ENCODE data around the gene C2orf81. TPM values are rescaled to one million over a fixed set of nuclear protein-coding genes. Genes with fewer than 3 reads are reported as not detected.

The C2orf81 gene
- total RNA-seq, 1 experiment from 2014 or later = 2.9 TPM

DNA sequence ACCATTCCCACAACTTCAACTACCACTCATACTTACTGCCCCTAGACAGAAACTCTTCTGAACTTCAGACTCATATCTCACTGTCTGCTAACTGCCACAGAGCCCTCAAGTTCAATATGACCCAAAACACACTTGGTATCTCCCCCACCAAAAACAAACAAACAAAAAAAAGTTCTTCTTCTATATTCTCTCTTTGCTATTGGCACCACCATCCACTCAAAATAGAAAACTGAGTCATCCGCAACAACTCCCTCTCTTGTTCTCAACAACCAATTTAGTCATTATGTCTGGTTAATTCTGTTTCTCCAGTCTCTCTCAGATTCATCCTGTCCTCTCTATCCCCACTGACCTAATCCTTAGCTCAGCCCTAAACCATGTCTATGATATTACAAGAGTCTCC, 34.1 kb downstream of the C2orf81 start:
- POLR2A ChIA-PET = no interaction called here
- ATAC-seq = no peak

DNA sequence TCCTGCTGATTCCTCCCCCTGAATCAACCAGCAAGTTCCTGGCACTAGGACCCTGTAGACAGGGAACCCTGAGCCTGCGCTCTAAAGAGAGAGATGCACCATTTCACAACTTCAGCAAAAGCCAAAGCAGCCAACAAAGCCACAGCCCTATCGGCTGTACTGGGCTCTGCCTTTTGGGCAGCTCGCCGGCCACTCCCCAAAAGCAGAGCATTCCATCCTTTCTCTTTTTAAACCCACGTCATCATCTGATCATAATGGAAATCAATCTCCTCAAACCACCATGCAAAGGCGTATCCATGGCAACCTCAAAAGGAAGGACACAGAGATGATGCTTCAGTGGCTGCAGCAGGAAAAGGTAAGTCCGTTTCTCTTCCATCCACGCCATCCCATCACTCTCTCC, 36.0 kb downstream of the C2orf81 start:
- no peak for TF ChIP-seq SMAD4 (CRISPR knock-in tag; IDR thresholded peaks at IDR 0.05)
- TF ChIP-seq SP1 (CRISPR knock-in tag; conservative IDR thresholded peaks at IDR 0.05) = no peak
- no peak for TF ChIP-seq TEAD1 (CRISPR knock-in tag; IDR thresholded peaks at IDR 0.05)
- TF ChIP-seq MXD4 (CRISPR knock-in tag; IDR thresholded peaks at IDR 0.05; ENCODE audit: borderline replicate concordance) = no peak
- TF ChIP-seq ESRRA (CRISPR knock-in tag; IDR thresholded peaks at IDR 0.05; ENCODE audit: borderline replicate concordance) = no peak
- TF ChIP-seq GTF2I (CRISPR knock-in tag; conservative IDR thresholded peaks at IDR 0.05) = no peak
- no peak for TF ChIP-seq ZNF121 (CRISPR knock-in tag; IDR thresholded peaks at IDR 0.05)
- no peak for TF ChIP-seq JAZF1 (CRISPR knock-in tag; IDR thresholded peaks at IDR 0.05)
- TF ChIP-seq CREB1 (CRISPR knock-in tag; IDR thresholded peaks at IDR 0.05) = no peak
- TF ChIP-seq, protein P1, sequence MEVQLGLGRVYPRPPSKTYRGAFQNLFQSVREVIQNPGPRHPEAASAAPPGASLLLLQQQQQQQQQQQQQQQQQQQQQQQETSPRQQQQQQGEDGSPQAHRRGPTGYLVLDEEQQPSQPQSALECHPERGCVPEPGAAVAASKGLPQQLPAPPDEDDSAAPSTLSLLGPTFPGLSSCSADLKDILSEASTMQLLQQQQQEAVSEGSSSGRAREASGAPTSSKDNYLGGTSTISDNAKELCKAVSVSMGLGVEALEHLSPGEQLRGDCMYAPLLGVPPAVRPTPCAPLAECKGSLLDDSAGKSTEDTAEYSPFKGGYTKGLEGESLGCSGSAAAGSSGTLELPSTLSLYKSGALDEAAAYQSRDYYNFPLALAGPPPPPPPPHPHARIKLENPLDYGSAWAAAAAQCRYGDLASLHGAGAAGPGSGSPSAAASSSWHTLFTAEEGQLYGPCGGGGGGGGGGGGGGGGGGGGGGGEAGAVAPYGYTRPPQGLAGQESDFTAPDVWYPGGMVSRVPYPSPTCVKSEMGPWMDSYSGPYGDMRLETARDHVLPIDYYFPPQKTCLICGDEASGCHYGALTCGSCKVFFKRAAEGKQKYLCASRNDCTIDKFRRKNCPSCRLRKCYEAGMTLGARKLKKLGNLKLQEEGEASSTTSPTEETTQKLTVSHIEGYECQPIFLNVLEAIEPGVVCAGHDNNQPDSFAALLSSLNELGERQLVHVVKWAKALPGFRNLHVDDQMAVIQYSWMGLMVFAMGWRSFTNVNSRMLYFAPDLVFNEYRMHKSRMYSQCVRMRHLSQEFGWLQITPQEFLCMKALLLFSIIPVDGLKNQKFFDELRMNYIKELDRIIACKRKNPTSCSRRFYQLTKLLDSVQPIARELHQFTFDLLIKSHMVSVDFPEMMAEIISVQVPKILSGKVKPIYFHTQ (CRISPR knock-in tag; IDR thresholded peaks at IDR 0.05) = no peak
- no peak for TF ChIP-seq NR3C1 (CRISPR knock-in tag; conservative IDR thresholded peaks at IDR 0.05; ENCODE audit: low read depth)
- TF ChIP-seq SMAD3 (CRISPR knock-in tag; IDR thresholded peaks at IDR 0.05; ENCODE audit: borderline replicate concordance) = no peak
- TF ChIP-seq ZNF138 (CRISPR knock-in tag; conservative IDR thresholded peaks at IDR 0.05) = no peak
- no peak for TF ChIP-seq ZNF219 (CRISPR knock-in tag; IDR thresholded peaks at IDR 0.05; ENCODE audit: borderline replicate concordance)
- TF ChIP-seq, protein P2, sequence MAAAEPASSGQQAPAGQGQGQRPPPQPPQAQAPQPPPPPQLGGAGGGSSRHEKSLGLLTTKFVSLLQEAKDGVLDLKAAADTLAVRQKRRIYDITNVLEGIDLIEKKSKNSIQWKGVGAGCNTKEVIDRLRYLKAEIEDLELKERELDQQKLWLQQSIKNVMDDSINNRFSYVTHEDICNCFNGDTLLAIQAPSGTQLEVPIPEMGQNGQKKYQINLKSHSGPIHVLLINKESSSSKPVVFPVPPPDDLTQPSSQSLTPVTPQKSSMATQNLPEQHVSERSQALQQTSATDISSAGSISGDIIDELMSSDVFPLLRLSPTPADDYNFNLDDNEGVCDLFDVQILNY (CRISPR knock-in tag; IDR thresholded peaks at IDR 0.05) = no peak
- no peak for TF ChIP-seq PRRX2 (CRISPR knock-in tag; IDR thresholded peaks at IDR 0.05)
- no peak for TF ChIP-seq TCF7 (CRISPR knock-in tag; IDR thresholded peaks at IDR 0.05; ENCODE audit: low read depth)
- Mint-ChIP-seq H3K36me3 (no peaks in the 10 kb centered on the region), H3K9me3 (no peaks in the 10 kb centered on the region), H3K4me3 (no peak overlapping the region), H3K4me1 (peaks cover 6% of the 10 kb centered on the region), H3K27ac (no peak overlapping the region), H3K27me3 (ENCODE audit: low read depth) (no peaks in the 10 kb centered on the region)
- ATAC-seq (no peak), DNase-seq (ENCODE audit: low spot score) (no peak)
- CTCF ChIA-PET = no interaction called here
- POLR2A ChIA-PET = no interaction called here

More for the DNA sequence above, 34.1 kb downstream of the C2orf81 start:
- no peaks in the 10 kb centered on the region for H3K27me3 Mint-ChIP-seq (ENCODE audit: low read depth)
- TF ChIP-seq, protein P3, sequence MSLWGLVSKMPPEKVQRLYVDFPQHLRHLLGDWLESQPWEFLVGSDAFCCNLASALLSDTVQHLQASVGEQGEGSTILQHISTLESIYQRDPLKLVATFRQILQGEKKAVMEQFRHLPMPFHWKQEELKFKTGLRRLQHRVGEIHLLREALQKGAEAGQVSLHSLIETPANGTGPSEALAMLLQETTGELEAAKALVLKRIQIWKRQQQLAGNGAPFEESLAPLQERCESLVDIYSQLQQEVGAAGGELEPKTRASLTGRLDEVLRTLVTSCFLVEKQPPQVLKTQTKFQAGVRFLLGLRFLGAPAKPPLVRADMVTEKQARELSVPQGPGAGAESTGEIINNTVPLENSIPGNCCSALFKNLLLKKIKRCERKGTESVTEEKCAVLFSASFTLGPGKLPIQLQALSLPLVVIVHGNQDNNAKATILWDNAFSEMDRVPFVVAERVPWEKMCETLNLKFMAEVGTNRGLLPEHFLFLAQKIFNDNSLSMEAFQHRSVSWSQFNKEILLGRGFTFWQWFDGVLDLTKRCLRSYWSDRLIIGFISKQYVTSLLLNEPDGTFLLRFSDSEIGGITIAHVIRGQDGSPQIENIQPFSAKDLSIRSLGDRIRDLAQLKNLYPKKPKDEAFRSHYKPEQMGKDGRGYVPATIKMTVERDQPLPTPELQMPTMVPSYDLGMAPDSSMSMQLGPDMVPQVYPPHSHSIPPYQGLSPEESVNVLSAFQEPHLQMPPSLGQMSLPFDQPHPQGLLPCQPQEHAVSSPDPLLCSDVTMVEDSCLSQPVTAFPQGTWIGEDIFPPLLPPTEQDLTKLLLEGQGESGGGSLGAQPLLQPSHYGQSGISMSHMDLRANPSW (CRISPR knock-in tag; conservative IDR thresholded peaks at IDR 0.05; ENCODE audit: low read depth) = no peak
- TF ChIP-seq SMAD3 (CRISPR knock-in tag; IDR thresholded peaks at IDR 0.05; ENCODE audit: borderline replicate concordance) = no peak
- H3K4me3 Mint-ChIP-seq = no peak overlapping the region
- no peak for DNase-seq (ENCODE audit: low spot score)
- CTCF ChIA-PET = no interaction called here
- H3K9me3 Mint-ChIP-seq = no peaks in the 10 kb centered on the region
- no peaks in the 10 kb centered on the region for H3K36me3 Mint-ChIP-seq
- peaks cover 4% of the 10 kb centered on the region; the same call in 1 of the 2 replicates for H3K4me1 Mint-ChIP-seq
- H3K27ac Mint-ChIP-seq = no peak overlapping the region

DNA sequence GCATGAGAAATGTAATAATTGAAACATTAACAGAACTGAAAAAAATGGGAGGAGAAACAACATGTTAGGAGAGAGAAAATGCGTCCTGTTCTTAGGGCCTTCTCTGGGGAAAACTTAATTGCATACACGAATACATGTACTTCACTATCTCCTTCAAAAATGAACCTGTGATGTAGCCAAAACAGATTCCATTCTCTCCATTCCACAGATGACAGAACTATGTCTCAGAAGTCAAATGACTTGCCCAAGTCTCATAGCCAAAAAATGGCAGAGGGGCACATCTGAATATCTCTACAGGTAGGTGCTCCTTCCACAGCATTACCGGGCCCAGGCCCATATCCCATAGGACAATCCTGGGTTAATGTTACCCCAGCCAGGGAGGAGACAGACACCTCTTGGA, 37.4 kb downstream of the C2orf81 start:
- ChIA-PET POLR2A (no interaction called here), CTCF (no interaction called here)
- Mint-ChIP-seq H3K27ac (no peak overlapping the region), H3K27me3 (ENCODE audit: low read depth) (no peaks in the 10 kb centered on the region), H3K4me3 (no peak overlapping the region), H3K4me1 (peaks cover 15% of the 10 kb centered on the region), H3K9me3 (no peaks in the 10 kb centered on the region), H3K36me3 (no peaks in the 10 kb centered on the region)
- no peak for DNase-seq (ENCODE audit: low spot score)
- ATAC-seq = no peak
- TF ChIP-seq, protein P4, sequence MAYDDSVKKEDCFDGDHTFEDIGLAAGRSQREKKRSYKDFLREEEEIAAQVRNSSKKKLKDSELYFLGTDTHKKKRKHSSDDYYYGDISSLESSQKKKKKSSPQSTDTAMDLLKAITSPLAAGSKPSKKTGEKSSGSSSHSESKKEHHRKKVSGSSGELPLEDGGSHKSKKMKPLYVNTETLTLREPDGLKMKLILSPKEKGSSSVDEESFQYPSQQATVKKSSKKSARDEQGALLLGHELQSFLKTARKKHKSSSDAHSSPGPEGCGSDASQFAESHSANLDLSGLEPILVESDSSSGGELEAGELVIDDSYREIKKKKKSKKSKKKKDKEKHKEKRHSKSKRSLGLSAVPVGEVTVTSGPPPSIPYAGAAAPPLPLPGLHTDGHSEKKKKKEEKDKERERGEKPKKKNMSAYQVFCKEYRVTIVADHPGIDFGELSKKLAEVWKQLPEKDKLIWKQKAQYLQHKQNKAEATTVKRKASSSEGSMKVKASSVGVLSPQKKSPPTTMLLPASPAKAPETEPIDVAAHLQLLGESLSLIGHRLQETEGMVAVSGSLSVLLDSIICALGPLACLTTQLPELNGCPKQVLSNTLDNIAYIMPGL (CRISPR knock-in tag; IDR thresholded peaks at IDR 0.05) = no peak
- TF ChIP-seq ETV6 (CRISPR knock-in tag; IDR thresholded peaks at IDR 0.05) (no peak), ZNF416 (CRISPR knock-in tag; IDR thresholded peaks at IDR 0.05) (no peak), NFE2L1 (CRISPR knock-in tag; IDR thresholded peaks at IDR 0.05) (no peak), JUN (CRISPR knock-in tag; IDR thresholded peaks at IDR 0.05) (no peak), PRRX2 (CRISPR knock-in tag; IDR thresholded peaks at IDR 0.05) (no peak), MXD4 (CRISPR knock-in tag; IDR thresholded peaks at IDR 0.05; ENCODE audit: borderline replicate concordance) (no peak), FOXJ3 (CRISPR knock-in tag; IDR thresholded peaks at IDR 0.05; ENCODE audit: borderline replicate concordance) (no peak)
- TF ChIP-seq, protein P5, sequence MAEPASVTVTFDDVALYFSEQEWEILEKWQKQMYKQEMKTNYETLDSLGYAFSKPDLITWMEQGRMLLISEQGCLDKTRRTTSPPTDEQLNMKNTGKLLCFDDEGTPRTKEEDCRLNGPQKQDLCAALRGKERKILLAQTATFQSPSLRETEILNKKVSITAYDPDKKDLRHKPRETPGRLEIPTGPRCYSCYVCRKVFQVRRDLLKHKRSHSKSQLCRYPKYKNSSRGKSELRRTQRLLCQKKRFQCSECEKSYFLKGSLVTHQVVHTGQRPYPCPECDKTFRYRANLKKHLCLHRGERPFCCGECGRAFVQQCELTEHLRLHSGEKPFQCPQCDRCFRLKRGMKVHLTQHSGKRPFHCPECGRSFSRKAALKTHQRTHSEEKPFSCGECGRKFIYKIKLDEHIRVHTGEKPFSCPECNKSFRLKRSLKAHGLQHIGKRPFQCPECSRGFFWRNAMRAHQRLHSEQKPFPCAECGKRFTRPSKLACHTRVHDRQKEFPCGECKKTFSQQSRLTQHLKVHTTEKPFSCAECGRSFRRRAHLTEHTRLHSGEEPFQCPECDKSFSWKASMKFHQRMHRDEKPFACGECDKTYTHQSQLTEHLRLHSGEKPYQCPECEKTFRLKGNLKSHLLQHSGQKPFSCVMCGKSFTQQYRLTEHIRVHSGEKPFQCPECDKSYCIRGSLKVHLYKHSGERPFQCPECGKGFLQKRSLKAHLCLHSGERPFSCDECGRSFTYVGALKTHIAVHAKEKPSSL (CRISPR knock-in tag; conservative IDR thresholded peaks at IDR 0.05) = no peak

Data from WTC11 (cell line).